ENCODE measurements around the gene DNAJA3.

DNA sequence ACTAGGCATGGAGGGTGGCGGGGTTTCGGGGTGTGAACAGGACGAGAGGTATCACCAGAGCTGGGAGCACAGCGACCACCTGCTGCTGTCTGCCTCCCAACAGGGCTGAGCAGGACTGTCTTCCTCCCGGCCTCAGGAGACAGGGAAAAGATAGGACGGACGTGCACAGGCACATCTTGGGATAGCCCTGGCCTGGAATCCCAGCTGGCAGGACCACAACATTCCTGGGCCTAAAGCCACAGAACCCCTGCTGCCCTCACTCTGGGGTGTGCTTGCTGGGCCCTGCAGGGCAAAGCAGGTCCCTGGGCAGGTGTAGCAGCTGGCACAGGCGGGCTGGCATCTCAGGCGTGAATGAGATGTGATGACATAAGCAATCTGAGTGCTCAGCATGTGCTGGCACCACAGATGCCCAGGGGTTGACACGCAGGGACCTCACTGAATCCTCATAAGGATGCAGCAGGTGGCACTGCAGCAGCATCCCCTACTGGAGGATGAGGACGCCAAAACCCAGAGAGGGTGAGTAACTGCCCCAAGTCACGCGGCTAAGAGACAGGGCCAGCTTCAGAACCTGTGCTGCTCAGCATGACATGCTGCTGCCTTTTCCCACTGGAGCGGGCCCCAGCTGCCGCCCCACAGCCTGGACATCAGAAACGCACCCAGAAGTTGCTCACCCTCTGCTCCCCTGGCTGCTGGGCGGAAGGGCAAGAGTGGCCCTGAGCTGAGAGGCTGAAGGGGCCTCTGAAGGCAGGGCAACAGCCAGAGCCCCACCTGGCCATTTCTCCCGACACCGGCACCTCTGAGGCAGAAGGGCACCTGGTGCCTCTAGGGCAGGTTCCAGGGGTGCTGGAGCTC lies 16.4 kb upstream of the DNAJA3 start:
- TF ChIP-seq, protein P1, sequence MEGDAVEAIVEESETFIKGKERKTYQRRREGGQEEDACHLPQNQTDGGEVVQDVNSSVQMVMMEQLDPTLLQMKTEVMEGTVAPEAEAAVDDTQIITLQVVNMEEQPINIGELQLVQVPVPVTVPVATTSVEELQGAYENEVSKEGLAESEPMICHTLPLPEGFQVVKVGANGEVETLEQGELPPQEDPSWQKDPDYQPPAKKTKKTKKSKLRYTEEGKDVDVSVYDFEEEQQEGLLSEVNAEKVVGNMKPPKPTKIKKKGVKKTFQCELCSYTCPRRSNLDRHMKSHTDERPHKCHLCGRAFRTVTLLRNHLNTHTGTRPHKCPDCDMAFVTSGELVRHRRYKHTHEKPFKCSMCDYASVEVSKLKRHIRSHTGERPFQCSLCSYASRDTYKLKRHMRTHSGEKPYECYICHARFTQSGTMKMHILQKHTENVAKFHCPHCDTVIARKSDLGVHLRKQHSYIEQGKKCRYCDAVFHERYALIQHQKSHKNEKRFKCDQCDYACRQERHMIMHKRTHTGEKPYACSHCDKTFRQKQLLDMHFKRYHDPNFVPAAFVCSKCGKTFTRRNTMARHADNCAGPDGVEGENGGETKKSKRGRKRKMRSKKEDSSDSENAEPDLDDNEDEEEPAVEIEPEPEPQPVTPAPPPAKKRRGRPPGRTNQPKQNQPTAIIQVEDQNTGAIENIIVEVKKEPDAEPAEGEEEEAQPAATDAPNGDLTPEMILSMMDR (IDR thresholded peaks at IDR 0.05): no peak
- no peak for TF ChIP-seq POLR2A (IDR thresholded peaks at IDR 0.05)

All from lower leg skin (tissue), 3 donors.